Activated T-helper 2 cell treated with anti-CD3 and anti-CD28 coated beads, Interferon-gamma antibody, Interleukin-2, Interleukin-4, amounts not matched to agents 10 μg/mL and 5 μg/mL and 100 μg/mL, durations not matched to agents 14 hours and 24 hours and 36 hours (primary cell): Measurements from ENCODE around the gene SRCIN1. TPM values are rescaled to one million over a fixed set of nuclear protein-coding genes. Genes with fewer than 3 reads are reported as not detected.

Source experiments
- DNase-seq: peaks from one replicate; pipeline ENCODE4 v3.0.0; 2021; ENCODE audit warnings: low spot score
- H3K27ac Mint-ChIP-seq: one replicate; pipeline ENCODE4 v1.8.0; 2021; ENCODE audit warnings: mixed read lengths
- H3K27me3 Mint-ChIP-seq: one replicate; pipeline ENCODE4 v1.8.0; 2021; ENCODE audit warnings: low read depth, mixed read lengths
- H3K36me3 Mint-ChIP-seq: one replicate; pipeline ENCODE4 v1.8.0; 2021; ENCODE audit warnings: low read depth, mixed read lengths
- H3K4me1 Mint-ChIP-seq: one replicate; pipeline ENCODE4 v1.8.0; 2021; ENCODE audit warnings: low read depth, mixed read lengths
- H3K4me3 Mint-ChIP-seq: one replicate; pipeline ENCODE4 v1.8.0; 2021; ENCODE audit warnings: low read depth, mild to moderate bottlenecking, moderate library complexity, mixed read lengths
- H3K9me3 Mint-ChIP-seq: one replicate; pipeline ENCODE4 v1.8.0; 2021; ENCODE audit warnings: mixed read lengths
- intact Hi-C: fragments of 100-400 bp; cut with micrococcal nuclease; formaldehyde crosslinking; loops from one replicate; pipeline ENCODE4 v1.15.1; 2023
- total RNA-seq: library from RNA; stranded (reverse); gene quantifications from 2 replicates; pipeline ENCODE4 v1.2.3, GENCODE V29; 2022

The SRCIN1 gene
- total RNA-seq, 1 donor from 2014 or later: 0.16 TPM

GRCh38 chr17:38544839-38545209 lies 60.9 kb downstream of the SRCIN1 start:
- intact Hi-C loops: no loop called here
- no peak overlapping the region for H3K4me3 Mint-ChIP-seq
- H3K27ac Mint-ChIP-seq: no peak overlapping the region
- no peak for DNase-seq
- no peaks in the 10 kb centered on the region for H3K4me1 Mint-ChIP-seq
- no peaks in the 10 kb centered on the region for H3K9me3 Mint-ChIP-seq
- H3K27me3 Mint-ChIP-seq: no peaks in the 10 kb centered on the region
- no peaks in the 10 kb centered on the region for H3K36me3 Mint-ChIP-seq

GRCh38 chr17:38544175-38544838 lies 61.4 kb downstream of the SRCIN1 start:
- intact Hi-C loops: no loop called here
- no peak overlapping the region for H3K4me3 Mint-ChIP-seq
- DNase-seq: no peak

GRCh38 chr17:38543403-38544174 lies 62.2 kb downstream of the SRCIN1 start:
- intact Hi-C loops: no loop called here
- H3K9me3 Mint-ChIP-seq: no peaks in the 10 kb centered on the region
- H3K4me3 Mint-ChIP-seq: no peak overlapping the region
- DNase-seq: no peak
- no peaks in the 10 kb centered on the region for H3K27me3 Mint-ChIP-seq
- H3K27ac Mint-ChIP-seq: no peak overlapping the region
- H3K4me1 Mint-ChIP-seq: no peaks in the 10 kb centered on the region
- no peaks in the 10 kb centered on the region for H3K36me3 Mint-ChIP-seq

More at GRCh38 chr17:38544175-38544838, 61.4 kb downstream of the SRCIN1 start:
- no peak overlapping the region for H3K27ac Mint-ChIP-seq
- no peaks in the 10 kb centered on the region for H3K27me3 Mint-ChIP-seq
- H3K4me1 Mint-ChIP-seq: no peaks in the 10 kb centered on the region
- H3K36me3 Mint-ChIP-seq: no peaks in the 10 kb centered on the region
- H3K9me3 Mint-ChIP-seq: no peaks in the 10 kb centered on the region

GRCh38 chr17:38542286-38542685 lies 63.5 kb downstream of the SRCIN1 start:
- intact Hi-C loops: no loop called here
- no peaks in the 10 kb centered on the region for H3K4me1 Mint-ChIP-seq
- H3K9me3 Mint-ChIP-seq: no peaks in the 10 kb centered on the region
- H3K36me3 Mint-ChIP-seq: no peaks in the 10 kb centered on the region
- H3K27me3 Mint-ChIP-seq: no peaks in the 10 kb centered on the region
- H3K4me3 Mint-ChIP-seq: no peak overlapping the region
- no peak for DNase-seq
- no peak overlapping the region for H3K27ac Mint-ChIP-seq

GRCh38 chr17:38541281-38541680 lies 64.5 kb downstream of the SRCIN1 start:
- no peak overlapping the region for H3K27ac Mint-ChIP-seq
- H3K4me3 Mint-ChIP-seq: no peak overlapping the region
- H3K9me3 Mint-ChIP-seq: no peaks in the 10 kb centered on the region
- no peak for DNase-seq
- no peaks in the 10 kb centered on the region for H3K4me1 Mint-ChIP-seq
- H3K36me3 Mint-ChIP-seq: no peaks in the 10 kb centered on the region
- intact Hi-C loops: no loop called here
- no peaks in the 10 kb centered on the region for H3K27me3 Mint-ChIP-seq

- DNase-seq: no peak
- intact Hi-C loops: no loop called here
- H3K27ac Mint-ChIP-seq: no peak overlapping the region
- H3K4me3 Mint-ChIP-seq: no peak overlapping the region
- H3K4me1 Mint-ChIP-seq: no peaks in the 10 kb centered on the region
- H3K27me3 Mint-ChIP-seq: peaks cover 3% of the 10 kb centered on the region
- H3K36me3 Mint-ChIP-seq: no peaks in the 10 kb centered on the region
- H3K9me3 Mint-ChIP-seq: no peaks in the 10 kb centered on the region
Measured at GRCh38 chr17:38540514-38541045, 65.2 kb downstream of the SRCIN1 start.

GRCh38 chr17:38539386-38539785 lies 66.4 kb downstream of the SRCIN1 start:
- Mint-ChIP-seq H3K27ac (no peak overlapping the region), H3K4me1 (no peaks in the 10 kb centered on the region), H3K4me3 (no peak overlapping the region), H3K27me3 (peaks cover 3% of the 10 kb centered on the region), H3K36me3 (no peaks in the 10 kb centered on the region), H3K9me3 (no peaks in the 10 kb centered on the region)
- intact Hi-C loops: no loop called here
- DNase-seq: no peak

GRCh38 chr17:38538906-38539305 lies 66.8 kb downstream of the SRCIN1 start:
- no peaks in the 10 kb centered on the region for H3K36me3 Mint-ChIP-seq
- intact Hi-C loops: no loop called here
- H3K4me3 Mint-ChIP-seq: no peak overlapping the region
- H3K27me3 Mint-ChIP-seq: peaks cover 3% of the 10 kb centered on the region
- no peak overlapping the region for H3K27ac Mint-ChIP-seq
- H3K9me3 Mint-ChIP-seq: no peaks in the 10 kb centered on the region
- H3K4me1 Mint-ChIP-seq: no peaks in the 10 kb centered on the region
- DNase-seq: no peak

GRCh38 chr17:38536661-38537060 lies 69.1 kb downstream of the SRCIN1 start:
- Mint-ChIP-seq H3K27me3 (peaks cover 3% of the 10 kb centered on the region), H3K36me3 (no peaks in the 10 kb centered on the region), H3K9me3 (no peaks in the 10 kb centered on the region), H3K27ac (no peak overlapping the region), H3K4me1 (no peaks in the 10 kb centered on the region), H3K4me3 (no peak overlapping the region)
- intact Hi-C loops: loop anchor here (2.0 kb wide), 1 partner anchor 44 kb away; no protein-coding TSS in a partner anchor
- no peak for DNase-seq

GRCh38 chr17:38535886-38536285 lies 69.9 kb downstream of the SRCIN1 start:
- DNase-seq: no peak
- H3K36me3 Mint-ChIP-seq: no peaks in the 10 kb centered on the region
- H3K27me3 Mint-ChIP-seq: peaks cover 3% of the 10 kb centered on the region
- H3K4me3 Mint-ChIP-seq: no peak overlapping the region
- H3K4me1 Mint-ChIP-seq: no peaks in the 10 kb centered on the region
- H3K27ac Mint-ChIP-seq: no peak overlapping the region
- no peaks in the 10 kb centered on the region for H3K9me3 Mint-ChIP-seq
- intact Hi-C loops: loop anchor here (2.0 kb wide), 1 partner anchor 43 kb away; no protein-coding TSS in a partner anchor

- H3K36me3 Mint-ChIP-seq: no peaks in the 10 kb centered on the region
- intact Hi-C loops: no loop called here
- no peak overlapping the region for H3K4me3 Mint-ChIP-seq
- DNase-seq: no peak
- H3K4me1 Mint-ChIP-seq: no peaks in the 10 kb centered on the region
- H3K27me3 Mint-ChIP-seq: peaks cover 3% of the 10 kb centered on the region
- H3K9me3 Mint-ChIP-seq: no peaks in the 10 kb centered on the region
- H3K27ac Mint-ChIP-seq: no peak overlapping the region
Measured at GRCh38 chr17:38534498-38534885, 71.3 kb downstream of the SRCIN1 start.

- no peak overlapping the region for H3K4me3 Mint-ChIP-seq
- H3K27ac Mint-ChIP-seq: no peak overlapping the region
- peaks cover 3% of the 10 kb centered on the region for H3K27me3 Mint-ChIP-seq
- intact Hi-C loops: no loop called here
- no peaks in the 10 kb centered on the region for H3K36me3 Mint-ChIP-seq
- no peaks in the 10 kb centered on the region for H3K9me3 Mint-ChIP-seq
- no peak for DNase-seq
- H3K4me1 Mint-ChIP-seq: no peaks in the 10 kb centered on the region
Measured at GRCh38 chr17:38533866-38534497, 71.8 kb downstream of the SRCIN1 start.

- no peak overlapping the region for H3K4me3 Mint-ChIP-seq
- H3K27me3 Mint-ChIP-seq: peaks cover 6% of the 10 kb centered on the region
- no peak for DNase-seq
- intact Hi-C loops: no loop called here
- no peak overlapping the region for H3K27ac Mint-ChIP-seq
- H3K36me3 Mint-ChIP-seq: no peaks in the 10 kb centered on the region
- no peaks in the 10 kb centered on the region for H3K9me3 Mint-ChIP-seq
- H3K4me1 Mint-ChIP-seq: peaks cover 4% of the 10 kb centered on the region
Measured at GRCh38 chr17:38533241-38533640, 72.5 kb downstream of the SRCIN1 start.
